MG63 (cell line): Measurements from ENCODE around the gene TCF4. TPM values are rescaled to one million over a fixed set of nuclear protein-coding genes. Genes with fewer than 3 reads are reported as not detected.
A peak's percentile ranks its signal among the peaks of the same experiment; 100 is the strongest.

Source experiments
- DNase-seq: peaks from one replicate; pipeline ENCODE4 v3.0.0-alpha.2; 2020
- H3K27me3 ChIP-seq: fragments of 250-450 bp; sonication (Bioruptor Pico); 2 replicates; pipeline ENCODE4 v1.5.1; 2020; ENCODE audit warnings: mild to moderate bottlenecking, moderate library complexity
- H3K36me3 ChIP-seq: fragments of 250-450 bp; sonication (Bioruptor Pico); 2 replicates; pipeline ENCODE4 v1.5.1; 2020; ENCODE audit warnings: mild to moderate bottlenecking, moderate library complexity
- H3K4me3 ChIP-seq: fragments of 250-450 bp; sonication (Bioruptor Pico); 2 replicates; pipeline ENCODE4 v1.5.1; 2020; ENCODE audit warnings: mild to moderate bottlenecking, moderate library complexity
- H3K9me3 ChIP-seq: fragments of 250-450 bp; sonication (Bioruptor Pico); 2 replicates; pipeline ENCODE4 v1.5.1; 2020; ENCODE audit warnings: mild to moderate bottlenecking, moderate library complexity
- total RNA-seq: library from RNA; depleted of rRNA; stranded (reverse); fragments of >200 nt; shearing (Covaris generic); gene quantifications from 2 replicates; pipeline ENCODE4 v1.2.3, GENCODE V29; 2014; ENCODE audit warnings: low replicate concordance

Gene TCF4
- total RNA-seq, 1 experiment from 2014 or later = 20.3 TPM

DNA sequence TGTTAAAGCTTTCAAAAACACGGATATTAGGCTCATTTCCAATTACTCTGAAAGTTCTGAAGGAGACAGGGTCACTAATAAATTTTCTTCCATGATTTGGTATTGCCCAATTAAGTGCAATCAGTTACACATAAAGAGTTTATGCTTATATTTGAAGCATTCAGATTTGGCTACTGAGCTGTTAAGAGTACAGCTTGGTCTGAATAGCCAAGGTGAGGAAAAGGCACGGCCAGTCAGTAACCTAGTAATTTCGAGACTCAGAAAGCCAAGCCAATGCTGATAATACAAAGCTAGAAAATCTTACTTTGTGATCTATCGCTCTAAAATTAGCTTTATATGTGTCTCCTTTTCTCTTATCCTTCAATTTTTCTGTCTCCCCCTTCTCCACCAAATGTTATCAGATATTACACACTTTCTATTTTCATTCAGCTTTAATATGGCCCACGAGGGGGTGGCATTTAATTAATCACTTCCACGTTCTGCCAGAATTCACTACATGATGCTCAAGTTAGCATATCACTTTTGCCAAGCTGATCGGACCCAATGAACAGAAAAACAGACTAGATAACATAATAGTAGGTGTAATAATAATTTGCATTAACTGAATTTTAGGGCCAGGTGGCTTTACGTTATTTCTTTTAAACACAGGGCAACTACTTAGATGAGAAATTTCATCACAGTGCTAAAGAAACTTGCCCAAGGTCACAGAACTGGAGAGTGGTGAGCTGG lies 138.4 kb downstream of the TCF4 start:
- Histone ChIP-seq H3K36me3 (no peaks in the 10 kb centered on the region), H3K27me3 (no peaks in the 10 kb centered on the region), H3K4me3 (no peak overlapping the region), H3K9me3 (no peaks in the 10 kb centered on the region)
- DNase-seq = no peak

DNA sequence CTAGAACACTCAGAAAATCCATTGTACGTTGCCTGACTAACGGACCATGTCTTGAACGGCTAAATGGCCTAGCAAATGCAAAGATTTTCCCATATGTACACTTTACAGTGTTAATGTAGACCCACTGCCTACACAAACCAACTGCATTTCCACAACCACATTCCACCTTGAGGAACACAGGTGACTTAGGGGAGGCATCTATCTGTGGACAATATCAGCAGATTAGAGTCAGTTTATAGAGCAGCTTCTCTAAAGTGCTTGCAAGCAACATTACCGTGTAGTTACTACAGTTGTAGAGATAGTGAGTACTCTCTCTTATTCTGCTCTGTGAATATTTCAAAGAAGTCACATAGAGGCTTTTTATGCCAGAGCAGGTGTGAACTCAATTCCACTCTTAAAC lies 139.6 kb downstream of the TCF4 start:
- no peak for DNase-seq
- Histone ChIP-seq H3K27me3 (no peaks in the 10 kb centered on the region), H3K9me3 (no peaks in the 10 kb centered on the region), H3K4me3 (no peak overlapping the region), H3K36me3 (no peaks in the 10 kb centered on the region)

DNA sequence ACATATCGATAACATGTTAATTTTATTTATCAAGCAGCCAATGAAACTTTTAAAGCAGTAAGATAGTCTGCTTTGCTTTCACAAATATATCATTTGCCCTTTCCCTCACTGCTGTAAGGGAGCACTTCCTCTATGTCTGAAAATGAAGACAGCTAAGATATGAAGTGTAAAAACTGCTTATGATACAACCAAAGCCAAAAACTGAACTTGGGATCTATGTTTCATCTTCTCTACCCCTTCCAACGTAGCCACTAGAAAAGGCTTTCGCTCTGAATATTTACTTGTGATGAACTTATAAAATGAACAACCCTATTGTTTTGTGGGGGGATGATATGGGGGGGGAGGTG lies 140.3 kb downstream of the TCF4 start:
- no peak overlapping the region for H3K4me3 ChIP-seq
- H3K36me3 ChIP-seq = no peaks in the 10 kb centered on the region
- DNase-seq = no peak
- H3K9me3 ChIP-seq = no peaks in the 10 kb centered on the region
- no peaks in the 10 kb centered on the region for H3K27me3 ChIP-seq

DNA sequence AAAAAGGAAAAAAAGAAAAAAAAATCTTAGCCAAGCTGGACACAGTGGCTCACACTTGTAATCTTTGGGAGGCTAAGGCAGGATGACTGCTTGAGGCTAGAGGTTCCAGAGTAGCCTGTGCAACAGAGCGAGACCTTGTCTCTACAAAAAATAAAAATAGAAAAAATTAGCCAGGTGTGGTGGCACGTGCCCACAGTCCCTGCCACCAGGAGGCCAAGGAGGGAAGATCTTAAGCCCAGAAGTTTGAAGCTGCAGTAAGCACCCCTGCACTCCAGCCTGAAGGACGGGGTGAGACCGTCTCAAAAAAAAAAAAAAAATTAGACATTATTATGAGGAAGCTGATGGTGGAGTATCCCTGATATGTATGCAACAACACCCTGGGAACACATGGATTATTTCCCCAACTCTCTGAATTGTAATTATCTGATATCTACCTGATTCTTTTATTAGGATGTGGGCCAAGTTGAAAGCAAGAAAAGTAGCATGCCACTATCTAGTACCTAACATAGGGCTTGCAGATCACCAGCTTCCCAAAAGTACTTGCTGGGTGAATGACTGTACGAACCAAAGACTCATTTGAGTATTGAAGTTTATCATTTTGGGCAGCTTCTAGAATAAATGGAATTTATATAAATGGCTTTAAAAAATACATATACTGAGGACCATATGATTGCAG lies 140.9 kb downstream of the TCF4 start:
- Histone ChIP-seq H3K36me3 (no peaks in the 10 kb centered on the region), H3K4me3 (no peak overlapping the region), H3K27me3 (no peaks in the 10 kb centered on the region), H3K9me3 (no peaks in the 10 kb centered on the region)
- DNase-seq = no peak

DNA sequence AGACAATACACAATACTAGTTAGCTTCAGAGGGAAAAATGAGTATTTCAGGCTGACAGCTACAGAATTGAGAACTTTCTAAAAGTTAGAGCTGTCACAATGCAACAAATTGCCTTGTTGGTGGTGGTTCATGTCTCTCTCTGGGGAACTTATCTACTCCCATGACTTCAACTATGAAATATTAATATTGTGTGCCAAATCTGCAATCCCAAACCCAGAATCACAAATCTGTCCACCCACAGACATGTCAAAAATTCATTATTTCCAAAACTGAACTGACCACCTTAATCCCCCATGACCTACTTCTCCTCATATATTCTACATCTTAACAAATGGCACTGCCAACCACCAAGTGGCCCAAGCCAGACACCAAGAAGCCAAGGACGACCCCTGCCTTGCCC lies 143.5 kb downstream of the TCF4 start:
- DNase-seq = no peak

DNA sequence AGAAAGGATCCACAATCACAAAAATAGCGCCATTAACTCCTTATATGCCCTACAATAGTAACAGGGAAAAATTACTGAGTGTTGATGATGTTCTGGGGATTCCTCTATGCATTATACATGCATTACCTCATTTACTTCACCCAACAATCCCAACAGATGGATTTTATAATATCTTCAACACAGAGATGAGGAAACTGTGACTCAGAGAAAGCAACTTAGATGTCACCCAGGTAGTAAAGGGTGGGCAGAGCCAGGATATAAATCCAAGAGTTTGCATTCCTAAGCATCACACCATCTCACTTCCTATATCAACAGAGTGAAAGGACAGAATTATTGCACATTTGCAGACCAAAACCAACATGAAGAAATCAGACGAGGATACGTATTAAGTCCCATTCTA lies 144.2 kb downstream of the TCF4 start:
- no peaks in the 10 kb centered on the region for H3K27me3 ChIP-seq
- no peak for DNase-seq
- H3K36me3 ChIP-seq = no peaks in the 10 kb centered on the region
- no peaks in the 10 kb centered on the region for H3K9me3 ChIP-seq
- no peak overlapping the region for H3K4me3 ChIP-seq

More for the DNA sequence above, 143.5 kb downstream of the TCF4 start:
- no peaks in the 10 kb centered on the region for H3K36me3 ChIP-seq
- H3K4me3 ChIP-seq = no peak overlapping the region
- no peaks in the 10 kb centered on the region for H3K9me3 ChIP-seq
- H3K27me3 ChIP-seq = no peaks in the 10 kb centered on the region

DNA sequence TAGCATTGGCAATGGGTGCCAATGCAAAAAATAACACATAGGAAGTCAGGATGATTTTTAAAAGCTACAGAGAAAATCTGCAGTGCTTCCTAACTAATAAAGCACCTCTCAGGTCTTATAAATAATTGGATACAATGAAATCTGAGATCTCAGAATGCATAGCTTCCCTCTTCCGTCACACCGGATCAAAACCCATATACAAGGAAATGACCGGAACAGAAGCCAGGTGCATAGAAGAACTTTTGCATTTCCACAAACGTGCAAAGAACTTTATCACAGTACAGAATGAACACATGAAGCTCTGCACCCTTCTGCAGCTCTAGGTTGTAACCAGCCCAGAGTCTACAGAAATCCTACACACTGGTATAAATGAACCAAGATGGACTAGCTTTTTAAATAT lies 145.4 kb downstream of the TCF4 start:
- H3K36me3 ChIP-seq = no peaks in the 10 kb centered on the region
- DNase-seq = no peak

DNA sequence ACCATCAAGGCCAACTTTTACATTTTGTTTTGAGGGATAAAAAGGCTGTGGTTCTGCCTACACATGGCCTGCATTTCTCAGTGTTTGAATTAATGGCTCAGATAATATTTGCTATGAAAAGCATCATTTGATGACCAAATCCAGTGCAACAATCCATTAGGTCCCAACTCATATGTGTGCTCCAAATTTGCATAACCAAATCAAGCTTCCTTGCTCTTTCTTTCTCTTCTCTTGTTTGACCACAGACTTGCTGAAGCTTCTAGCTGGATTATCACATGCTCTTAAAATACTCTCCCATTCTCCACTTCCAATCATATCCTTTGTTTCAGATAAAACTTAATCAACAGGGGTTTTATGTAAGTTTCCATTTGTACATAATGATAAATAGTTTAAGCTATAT lies 147.0 kb downstream of the TCF4 start:
- H3K4me3 ChIP-seq = no peak overlapping the region
- no peak for DNase-seq
- no peaks in the 10 kb centered on the region for H3K36me3 ChIP-seq
- H3K9me3 ChIP-seq = no peaks in the 10 kb centered on the region
- H3K27me3 ChIP-seq = no peaks in the 10 kb centered on the region

More for the DNA sequence above, 145.4 kb downstream of the TCF4 start:
- no peak overlapping the region for H3K4me3 ChIP-seq
- no peaks in the 10 kb centered on the region for H3K27me3 ChIP-seq
- no peaks in the 10 kb centered on the region for H3K9me3 ChIP-seq

DNA sequence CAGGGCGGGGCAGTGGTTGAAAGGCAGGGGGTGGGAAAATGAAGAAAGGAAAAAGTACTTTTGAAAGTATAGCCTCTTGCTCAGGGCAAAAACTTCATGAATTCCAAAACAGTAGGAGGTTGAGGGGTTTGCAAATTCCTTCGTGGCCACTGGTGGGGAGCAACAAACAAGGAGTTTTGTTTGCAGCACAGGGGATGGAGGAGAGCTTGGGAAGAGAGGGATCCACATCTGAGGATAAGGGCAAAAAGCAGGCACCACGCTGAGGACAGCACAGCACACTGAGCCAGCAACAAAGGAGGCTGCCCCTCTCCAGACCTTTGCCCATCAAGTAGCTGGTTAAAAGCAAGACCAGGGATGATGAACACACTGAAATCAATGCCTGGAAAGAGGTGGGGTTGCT lies 148.9 kb downstream of the TCF4 start:
- DNase-seq = no peak
- Histone ChIP-seq H3K36me3 (no peaks in the 10 kb centered on the region), H3K4me3 (no peak overlapping the region), H3K27me3 (no peaks in the 10 kb centered on the region), H3K9me3 (no peaks in the 10 kb centered on the region)

DNA sequence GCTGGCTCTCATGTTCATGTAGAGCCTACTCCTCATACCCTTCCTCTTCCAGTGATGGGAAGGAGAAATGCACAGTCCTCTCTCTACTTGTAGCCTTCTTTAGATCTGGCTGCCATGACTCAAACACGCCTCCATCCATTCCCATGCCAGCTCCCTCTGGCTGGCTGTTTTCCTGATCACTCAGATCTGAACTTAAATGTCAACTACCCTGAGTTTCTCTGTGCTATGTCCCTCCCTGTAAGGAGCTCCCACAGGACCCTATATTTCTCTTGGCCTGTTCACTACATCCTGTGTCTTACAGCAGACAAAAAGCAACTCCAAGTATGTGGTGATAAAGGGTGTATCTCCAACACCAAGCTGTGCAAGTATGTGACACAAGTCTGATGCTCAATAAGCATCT lies 152.4 kb downstream of the TCF4 start:
- Histone ChIP-seq H3K4me3 (no peak overlapping the region), H3K36me3 (no peaks in the 10 kb centered on the region), H3K9me3 (no peaks in the 10 kb centered on the region), H3K27me3 (no peaks in the 10 kb centered on the region)
- DNase-seq = no peak

DNA sequence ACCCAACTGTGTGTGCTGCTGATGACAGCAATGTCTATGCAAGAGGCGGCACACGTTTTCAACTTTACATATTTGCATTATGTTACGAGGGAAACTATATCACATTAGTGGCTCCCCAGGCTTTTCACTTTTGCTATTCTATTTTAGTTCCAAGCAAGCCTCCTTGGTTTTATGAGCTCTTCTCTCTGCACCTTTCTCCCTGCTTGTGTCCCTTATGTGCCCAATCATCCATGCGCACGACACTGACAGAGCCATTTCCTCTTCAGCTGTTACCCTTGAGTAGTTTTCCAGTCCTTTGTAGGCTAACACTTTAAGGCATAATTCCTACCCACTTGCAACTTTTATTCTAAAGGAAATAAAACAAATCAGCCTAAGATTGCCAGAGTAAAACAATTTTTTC lies 154.3 kb downstream of the TCF4 start:
- Histone ChIP-seq H3K27me3 (no peaks in the 10 kb centered on the region), H3K36me3 (no peaks in the 10 kb centered on the region), H3K9me3 (no peaks in the 10 kb centered on the region), H3K4me3 (no peak overlapping the region)
- DNase-seq = no peak

DNA sequence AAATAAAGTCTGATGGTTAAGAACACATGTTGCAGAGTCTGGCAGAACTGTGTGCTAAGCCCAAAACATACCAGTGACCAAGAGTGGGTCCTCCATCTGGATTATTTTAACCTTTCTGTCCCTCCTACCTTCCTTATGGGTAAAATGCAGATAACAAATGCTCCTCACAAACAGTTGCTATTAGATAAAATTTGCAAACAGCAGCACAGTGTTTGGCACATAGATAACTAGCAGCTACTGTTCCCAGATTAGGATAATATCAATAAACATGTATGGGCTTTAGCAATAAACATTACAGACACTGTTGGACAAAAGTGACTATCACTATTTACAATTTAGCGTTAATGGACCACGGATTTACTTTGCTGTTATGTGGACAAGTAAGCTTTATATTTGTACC lies 154.9 kb downstream of the TCF4 start:
- Histone ChIP-seq H3K4me3 (no peak overlapping the region), H3K9me3 (no peaks in the 10 kb centered on the region), H3K27me3 (no peaks in the 10 kb centered on the region), H3K36me3 (no peaks in the 10 kb centered on the region)
- no peak for DNase-seq

DNA sequence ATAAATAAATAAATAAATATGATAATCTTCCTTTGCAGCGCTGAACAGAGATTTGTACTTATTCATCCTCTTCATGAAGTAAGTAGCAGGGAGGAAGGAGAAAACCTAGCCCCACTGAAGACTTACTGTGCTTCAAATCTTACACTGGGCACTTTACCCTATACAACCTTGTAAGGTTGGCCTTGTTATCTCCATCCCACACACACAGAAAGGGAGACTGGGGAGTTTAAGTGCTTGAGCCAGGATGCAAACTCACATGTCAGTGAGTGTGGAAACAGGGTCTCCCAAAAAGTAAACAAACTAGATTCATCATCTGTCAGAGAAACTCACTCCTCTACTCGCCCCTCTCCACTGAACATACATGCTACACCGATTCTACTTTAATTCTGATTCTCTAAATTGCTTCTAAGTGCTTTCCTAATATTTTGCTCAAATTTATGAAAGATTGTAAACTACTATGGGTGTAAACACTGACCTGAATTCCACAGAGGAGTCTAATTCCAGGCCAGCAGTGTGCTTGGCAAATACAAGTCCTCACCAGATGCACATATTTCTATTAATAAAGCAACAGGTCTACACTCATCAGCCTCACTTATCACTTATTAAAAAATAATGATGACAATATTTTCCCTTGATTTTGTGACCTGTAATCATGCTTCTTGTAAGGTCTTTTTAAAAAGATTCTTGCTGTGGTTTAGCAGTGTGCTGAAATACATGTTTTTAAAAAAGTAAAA lies 155.5 kb downstream of the TCF4 start:
- Histone ChIP-seq H3K9me3 (no peaks in the 10 kb centered on the region), H3K36me3 (no peaks in the 10 kb centered on the region), H3K4me3 (no peak overlapping the region), H3K27me3 (no peaks in the 10 kb centered on the region)
- no peak for DNase-seq

DNA sequence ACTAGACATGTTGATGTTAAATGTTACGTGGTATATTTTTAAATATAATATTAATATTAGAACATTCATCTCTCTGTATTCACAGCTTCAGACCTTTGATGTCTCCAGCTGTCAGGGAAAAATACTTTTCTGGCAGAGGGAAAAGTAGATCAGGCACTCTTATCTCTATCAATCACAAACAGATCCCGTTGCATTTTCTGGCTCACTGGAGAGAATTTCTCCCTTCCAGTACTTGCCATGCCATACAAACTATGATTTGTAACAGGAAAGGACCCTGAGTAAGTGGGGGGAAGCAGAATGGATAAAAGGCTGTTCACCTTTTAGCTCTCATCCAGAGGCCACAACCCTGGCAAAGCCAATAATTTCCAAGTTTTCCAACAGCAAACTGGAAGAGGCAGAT lies 158.0 kb downstream of the TCF4 start:
- DNase-seq = no peak
- no peaks in the 10 kb centered on the region for H3K9me3 ChIP-seq
- no peak overlapping the region for H3K4me3 ChIP-seq

DNA sequence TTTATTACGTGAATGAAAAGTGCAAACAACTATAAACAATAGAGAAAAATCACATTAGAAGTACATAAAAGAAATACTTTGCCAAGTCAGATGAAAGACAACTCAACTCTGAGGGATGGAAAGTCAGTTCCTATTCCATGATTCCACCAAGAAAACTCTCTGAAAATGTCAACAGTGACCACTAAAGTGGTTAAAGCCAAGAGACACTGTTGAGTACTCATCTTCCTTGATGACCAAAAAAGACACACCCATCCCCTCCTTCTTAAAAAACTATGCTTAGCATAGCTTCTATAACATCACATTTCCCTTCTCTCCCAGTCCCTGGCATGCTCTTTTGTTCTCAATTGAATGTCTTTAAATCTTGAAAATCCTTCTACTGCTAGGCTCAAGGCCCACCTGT lies 160.0 kb downstream of the TCF4 start:
- Histone ChIP-seq H3K27me3 (no peaks in the 10 kb centered on the region), H3K9me3 (no peaks in the 10 kb centered on the region), H3K36me3 (no peaks in the 10 kb centered on the region), H3K4me3 (no peak overlapping the region)
- DNase-seq = no peak

More for the DNA sequence above, 158.0 kb downstream of the TCF4 start:
- no peaks in the 10 kb centered on the region for H3K27me3 ChIP-seq
- no peaks in the 10 kb centered on the region for H3K36me3 ChIP-seq

DNA sequence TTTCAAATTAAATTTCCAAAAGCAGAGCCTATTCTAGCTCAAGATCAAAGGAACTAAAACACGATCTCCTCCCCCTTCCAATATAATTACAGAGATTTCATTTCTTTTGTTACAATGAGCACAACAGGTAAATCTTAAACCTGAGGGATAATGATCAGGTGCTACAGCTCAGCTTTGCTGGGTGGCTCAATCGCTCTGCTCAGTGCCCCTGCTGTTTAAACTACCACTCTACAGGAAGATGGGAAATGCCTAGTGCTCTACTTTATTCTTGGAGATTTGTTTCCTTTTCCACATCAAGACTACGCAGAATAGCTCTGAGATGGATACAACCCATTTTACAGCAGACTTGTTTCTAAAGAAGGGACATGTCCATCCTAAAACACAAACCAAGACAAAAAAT lies 162.3 kb downstream of the TCF4 start:
- Histone ChIP-seq H3K9me3 (no peaks in the 10 kb centered on the region), H3K36me3 (no peaks in the 10 kb centered on the region), H3K4me3 (no peak overlapping the region), H3K27me3 (no peaks in the 10 kb centered on the region)
- no peak for DNase-seq

DNA sequence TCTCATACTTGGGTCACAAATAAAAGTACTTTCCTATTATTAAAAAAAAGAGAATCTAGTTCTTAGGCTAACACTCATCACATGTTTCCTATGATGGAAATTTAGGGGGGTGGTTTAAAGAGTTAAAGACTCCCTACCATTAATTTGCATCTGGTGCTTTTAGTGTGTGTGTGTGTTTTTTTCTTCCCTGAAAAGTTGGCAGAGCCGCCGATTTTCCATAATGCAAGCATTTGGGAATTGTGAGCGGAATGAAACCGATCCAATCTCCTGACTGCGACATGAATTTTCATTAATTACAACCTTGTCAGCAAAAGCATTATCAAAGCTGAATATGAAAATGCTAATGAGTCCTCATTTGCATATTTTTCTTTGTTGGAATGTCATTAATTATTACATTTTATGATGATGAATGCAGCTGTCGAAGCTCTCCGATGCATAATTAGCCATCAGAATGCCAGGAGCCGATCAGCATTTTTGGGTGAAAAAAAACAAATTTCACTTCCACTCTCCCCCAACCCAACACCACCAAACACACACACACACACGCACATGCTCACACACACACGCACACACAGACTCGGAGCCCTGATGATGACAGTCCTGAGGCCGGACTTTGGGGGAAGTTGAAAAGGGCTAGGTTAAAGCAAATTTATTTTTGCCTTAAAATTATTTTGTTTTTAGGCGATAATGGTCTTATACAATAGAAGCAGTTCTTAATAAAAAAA lies 165.4 kb downstream of the TCF4 start:
- no peaks in the 10 kb centered on the region for H3K36me3 ChIP-seq
- peak overlapping the region; percentile 35 for H3K4me3 ChIP-seq
- DNase-seq = no peak
- no peaks in the 10 kb centered on the region for H3K27me3 ChIP-seq
- no peaks in the 10 kb centered on the region for H3K9me3 ChIP-seq
